ENCODE measurements around the gene SYT17. TPM values are rescaled to one million over a fixed set of nuclear protein-coding genes. Genes with fewer than 3 reads are reported as not detected.
A peak's percentile ranks its signal among the peaks of the same experiment; 100 is the strongest.

SYT17 gene
- total and polyA plus RNA-seq, 11 donors: 0.23 to 5.2 (median 0.66) TPM

GRCh38 chr16:19210968-19211367 is 42.9 kb downstream of the SYT17 start:
- WGBS, 4 donors: 67 to 73% (median 70%) methylated on average over 12 of the region's 12 CpGs
- no peaks in the 10 kb centered on the region for H3K36me3 ChIP-seq
- TF ChIP-seq POLR2A (IDR thresholded peaks at IDR 0.05) (no peak), CTCF (IDR thresholded peaks at IDR 0.05) (no peak)
- intact Hi-C loops (cut with DNase I): no loop called here
- peak overlapping the region in 1 of 12 donors; percentile 38 for H3K27ac ChIP-seq
- H3K27me3 ChIP-seq: no peaks in the 10 kb centered on the region
- DNase-seq (no peak), ATAC-seq (no peak)
- no peak overlapping the region for H3K4me3 ChIP-seq
- H3K9me3 ChIP-seq: peaks cover 0 to 15% (median 0%) of the 10 kb centered on the region in 12 donors
- peaks cover 0 to 5% (median 0%) of the 10 kb centered on the region in 12 donors for H3K4me1 ChIP-seq

GRCh38 chr16:19212059-19212458 is 44.0 kb downstream of the SYT17 start:
- TF ChIP-seq POLR2A (IDR thresholded peaks at IDR 0.05): no peak
- TF ChIP-seq CTCF (IDR thresholded peaks at IDR 0.05): no peak
- ATAC-seq: no peak
- WGBS, 4 donors: 90 to 91% (median 91%) methylated on average over 5 of the region's 5 CpGs
- H3K27me3 ChIP-seq: no peaks in the 10 kb centered on the region
- intact Hi-C loops (cut with DNase I): no loop called here
- peaks cover 0 to 22% (median 0%) of the 10 kb centered on the region in 12 donors for H3K9me3 ChIP-seq
- H3K36me3 ChIP-seq: no peaks in the 10 kb centered on the region
- H3K4me1 ChIP-seq: peaks cover 0 to 5% (median 0%) of the 10 kb centered on the region in 12 donors
- no peak for DNase-seq
- no peak overlapping the region for H3K27ac ChIP-seq
- H3K4me3 ChIP-seq: no peak overlapping the region

GRCh38 chr16:19213885-19214284 is 45.8 kb downstream of the SYT17 start:
- TF ChIP-seq POLR2A (IDR thresholded peaks at IDR 0.05) (no peak), CTCF (IDR thresholded peaks at IDR 0.05) (no peak)
- Histone ChIP-seq H3K4me3 (no peak overlapping the region), H3K36me3 (no peaks in the 10 kb centered on the region), H3K27me3 (no peaks in the 10 kb centered on the region), H3K9me3 (peaks cover 0 to 22% (median 0%) of the 10 kb centered on the region in 12 donors), H3K4me1 (peaks cover 0 to 5% (median 0%) of the 10 kb centered on the region in 12 donors), H3K27ac (no peak overlapping the region)
- DNase-seq (no peak), ATAC-seq (no peak)
- intact Hi-C loops (cut with DNase I): no loop called here

GRCh38 chr16:19215705-19216104 is 47.7 kb downstream of the SYT17 start:
- intact Hi-C loops (cut with DNase I): no loop called here
- H3K9me3 ChIP-seq: peaks cover 0 to 22% (median 0%) of the 10 kb centered on the region in 12 donors
- DNase-seq: no peak
- no peaks in the 10 kb centered on the region for H3K27me3 ChIP-seq
- H3K36me3 ChIP-seq: no peaks in the 10 kb centered on the region
- no peak overlapping the region for H3K4me3 ChIP-seq
- peaks cover 0 to 5% (median 0%) of the 10 kb centered on the region in 12 donors for H3K4me1 ChIP-seq
- WGBS, 4 donors: 84 to 94% (median 88%) methylated on average over 5 of the region's 5 CpGs
- no peak for TF ChIP-seq POLR2A (IDR thresholded peaks at IDR 0.05)
- TF ChIP-seq CTCF (IDR thresholded peaks at IDR 0.05): no peak
- H3K27ac ChIP-seq: no peak overlapping the region
- ATAC-seq: no peak
